Gastroesophageal sphincter (tissue), 3 donors: ENCODE data around the gene EML4.

Source experiments
- EP300 ChIP-seq: sonication (generic); formaldehyde crosslinking; IDR thresholded peaks from one replicate; pipeline ENCODE4 v1.6.1; 2017; ENCODE audit warnings: antibody characterized with exemption, mild to moderate bottlenecking
- POLR2A ChIP-seq, 2 donors: fragments of 450-650 bp; IDR thresholded peaks; one replicate each; pipeline ENCODE4 v1.6.1; 2017; ENCODE audit warnings: antibody characterized with exemption in 2 of 2, mild to moderate bottlenecking in 2 of 2, moderate library complexity in 1 of 2
- POLR2AphosphoS5 ChIP-seq: sonication (generic); formaldehyde crosslinking; IDR thresholded peaks from one replicate; pipeline ENCODE4 v1.6.1; 2017; ENCODE audit warnings: antibody characterized with exemption
- TF ChIP-seq, protein P1 (sequence below), 4 experiments: fragments of 200-600 bp in 2 of 4; fragments of 450-650 bp in 2 of 4; sonication (generic) in 1 of 4; IDR thresholded peaks; one replicate each; pipeline ENCODE4 v1.5.1; 2017 to 2019; ENCODE audit warnings: antibody characterized with exemption in 4 of 4, mild to moderate bottlenecking in 2 of 4, moderate library complexity in 2 of 4

DNA sequence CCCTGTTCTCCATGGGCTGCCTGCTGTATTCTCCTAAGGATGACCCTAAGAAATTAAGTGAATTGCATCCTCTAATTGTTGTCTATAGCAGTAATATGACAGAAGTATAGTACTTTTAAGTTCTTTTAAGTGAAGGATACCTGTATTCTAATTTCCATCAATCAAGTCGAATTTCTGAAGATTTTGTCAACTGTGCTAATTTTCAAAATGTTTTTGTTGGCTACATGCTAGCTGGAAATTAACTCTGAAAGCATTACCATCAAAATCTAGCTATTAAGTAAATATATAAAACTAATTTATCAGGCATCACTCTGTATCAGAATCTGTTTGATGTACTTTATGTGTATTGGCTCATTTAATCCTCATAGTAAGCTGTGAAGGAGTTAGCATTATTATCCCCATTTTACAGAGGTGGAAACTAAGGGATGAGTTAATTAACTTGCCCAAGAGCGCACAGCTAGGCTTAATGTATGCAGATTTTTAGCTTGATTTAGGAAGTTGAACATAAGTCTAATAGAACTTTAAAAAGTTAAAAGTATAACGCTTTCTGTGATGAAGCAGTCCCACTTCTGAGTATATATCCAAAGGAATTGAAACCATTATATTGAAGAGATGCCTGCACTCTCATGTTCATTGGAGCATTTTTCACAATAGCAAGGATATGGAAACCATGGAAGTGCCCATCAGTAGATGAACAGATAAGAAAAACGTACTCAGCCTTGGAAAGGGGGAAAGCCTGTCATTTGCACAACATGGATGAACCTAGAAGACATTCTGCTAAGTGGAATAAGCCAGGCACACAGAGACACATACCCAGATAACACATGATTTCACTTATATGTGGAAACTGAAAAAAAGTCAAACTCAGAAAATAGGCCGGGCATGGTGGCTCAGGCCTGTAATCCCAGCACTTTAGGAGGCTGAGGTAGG lies 32.0 kb downstream of the EML4 start:
- TF ChIP-seq EP300, result no peak
- TF ChIP-seq POLR2A (IDR thresholded peaks at IDR 0.05), result no peak
- TF ChIP-seq, protein P1, sequence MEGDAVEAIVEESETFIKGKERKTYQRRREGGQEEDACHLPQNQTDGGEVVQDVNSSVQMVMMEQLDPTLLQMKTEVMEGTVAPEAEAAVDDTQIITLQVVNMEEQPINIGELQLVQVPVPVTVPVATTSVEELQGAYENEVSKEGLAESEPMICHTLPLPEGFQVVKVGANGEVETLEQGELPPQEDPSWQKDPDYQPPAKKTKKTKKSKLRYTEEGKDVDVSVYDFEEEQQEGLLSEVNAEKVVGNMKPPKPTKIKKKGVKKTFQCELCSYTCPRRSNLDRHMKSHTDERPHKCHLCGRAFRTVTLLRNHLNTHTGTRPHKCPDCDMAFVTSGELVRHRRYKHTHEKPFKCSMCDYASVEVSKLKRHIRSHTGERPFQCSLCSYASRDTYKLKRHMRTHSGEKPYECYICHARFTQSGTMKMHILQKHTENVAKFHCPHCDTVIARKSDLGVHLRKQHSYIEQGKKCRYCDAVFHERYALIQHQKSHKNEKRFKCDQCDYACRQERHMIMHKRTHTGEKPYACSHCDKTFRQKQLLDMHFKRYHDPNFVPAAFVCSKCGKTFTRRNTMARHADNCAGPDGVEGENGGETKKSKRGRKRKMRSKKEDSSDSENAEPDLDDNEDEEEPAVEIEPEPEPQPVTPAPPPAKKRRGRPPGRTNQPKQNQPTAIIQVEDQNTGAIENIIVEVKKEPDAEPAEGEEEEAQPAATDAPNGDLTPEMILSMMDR (IDR thresholded peaks at IDR 0.05), result no peak
- no peak for TF ChIP-seq POLR2AphosphoS5
